Measurements from ENCODE around the gene PDE4A.

GRCh38 chr19:10418485-10419199, 1.7 kb upstream of the PDE4A start:
- no peak for TF ChIP-seq RAD21 (IDR thresholded peaks at IDR 0.05)
- TF ChIP-seq, protein P1, sequence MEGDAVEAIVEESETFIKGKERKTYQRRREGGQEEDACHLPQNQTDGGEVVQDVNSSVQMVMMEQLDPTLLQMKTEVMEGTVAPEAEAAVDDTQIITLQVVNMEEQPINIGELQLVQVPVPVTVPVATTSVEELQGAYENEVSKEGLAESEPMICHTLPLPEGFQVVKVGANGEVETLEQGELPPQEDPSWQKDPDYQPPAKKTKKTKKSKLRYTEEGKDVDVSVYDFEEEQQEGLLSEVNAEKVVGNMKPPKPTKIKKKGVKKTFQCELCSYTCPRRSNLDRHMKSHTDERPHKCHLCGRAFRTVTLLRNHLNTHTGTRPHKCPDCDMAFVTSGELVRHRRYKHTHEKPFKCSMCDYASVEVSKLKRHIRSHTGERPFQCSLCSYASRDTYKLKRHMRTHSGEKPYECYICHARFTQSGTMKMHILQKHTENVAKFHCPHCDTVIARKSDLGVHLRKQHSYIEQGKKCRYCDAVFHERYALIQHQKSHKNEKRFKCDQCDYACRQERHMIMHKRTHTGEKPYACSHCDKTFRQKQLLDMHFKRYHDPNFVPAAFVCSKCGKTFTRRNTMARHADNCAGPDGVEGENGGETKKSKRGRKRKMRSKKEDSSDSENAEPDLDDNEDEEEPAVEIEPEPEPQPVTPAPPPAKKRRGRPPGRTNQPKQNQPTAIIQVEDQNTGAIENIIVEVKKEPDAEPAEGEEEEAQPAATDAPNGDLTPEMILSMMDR (IDR thresholded peaks at IDR 0.05; ENCODE audit: low read depth, low read length, missing input control), result no peak
- no peak for TF ChIP-seq TAF1 (conservative IDR thresholded peaks at IDR 0.05)
- no peak for TF ChIP-seq JUND (IDR thresholded peaks at IDR 0.05)
- no peak for TF ChIP-seq FOXA1 (IDR thresholded peaks at IDR 0.05)
- TF ChIP-seq, protein P2, sequence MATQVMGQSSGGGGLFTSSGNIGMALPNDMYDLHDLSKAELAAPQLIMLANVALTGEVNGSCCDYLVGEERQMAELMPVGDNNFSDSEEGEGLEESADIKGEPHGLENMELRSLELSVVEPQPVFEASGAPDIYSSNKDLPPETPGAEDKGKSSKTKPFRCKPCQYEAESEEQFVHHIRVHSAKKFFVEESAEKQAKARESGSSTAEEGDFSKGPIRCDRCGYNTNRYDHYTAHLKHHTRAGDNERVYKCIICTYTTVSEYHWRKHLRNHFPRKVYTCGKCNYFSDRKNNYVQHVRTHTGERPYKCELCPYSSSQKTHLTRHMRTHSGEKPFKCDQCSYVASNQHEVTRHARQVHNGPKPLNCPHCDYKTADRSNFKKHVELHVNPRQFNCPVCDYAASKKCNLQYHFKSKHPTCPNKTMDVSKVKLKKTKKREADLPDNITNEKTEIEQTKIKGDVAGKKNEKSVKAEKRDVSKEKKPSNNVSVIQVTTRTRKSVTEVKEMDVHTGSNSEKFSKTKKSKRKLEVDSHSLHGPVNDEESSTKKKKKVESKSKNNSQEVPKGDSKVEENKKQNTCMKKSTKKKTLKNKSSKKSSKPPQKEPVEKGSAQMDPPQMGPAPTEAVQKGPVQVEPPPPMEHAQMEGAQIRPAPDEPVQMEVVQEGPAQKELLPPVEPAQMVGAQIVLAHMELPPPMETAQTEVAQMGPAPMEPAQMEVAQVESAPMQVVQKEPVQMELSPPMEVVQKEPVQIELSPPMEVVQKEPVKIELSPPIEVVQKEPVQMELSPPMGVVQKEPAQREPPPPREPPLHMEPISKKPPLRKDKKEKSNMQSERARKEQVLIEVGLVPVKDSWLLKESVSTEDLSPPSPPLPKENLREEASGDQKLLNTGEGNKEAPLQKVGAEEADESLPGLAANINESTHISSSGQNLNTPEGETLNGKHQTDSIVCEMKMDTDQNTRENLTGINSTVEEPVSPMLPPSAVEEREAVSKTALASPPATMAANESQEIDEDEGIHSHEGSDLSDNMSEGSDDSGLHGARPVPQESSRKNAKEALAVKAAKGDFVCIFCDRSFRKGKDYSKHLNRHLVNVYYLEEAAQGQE (IDR thresholded peaks at IDR 0.05), result no peak
